HG02870 (cell line): ENCODE measurements around the gene GALNT10.

ENCODE experiments used
- ATAC-seq: cut with Tn5 transposase; IDR thresholded peaks from one replicate; pipeline ENCODE4 v1.9.1; 2021; ENCODE audit warnings: mild to moderate bottlenecking, moderate library complexity; ENCODE audit not compliant: unreplicated experiment

The GALNT10 gene

GRCh38 chr5:154370119-154370518 lies 179.6 kb downstream of the GALNT10 start:
- no peak for ATAC-seq

- no peak for ATAC-seq
These were observed 180.3 kb downstream of the GALNT10 start for GRCh38 chr5:154370813-154371212.

GRCh38 chr5:154371687-154372086 lies 181.2 kb downstream of the GALNT10 start:
- ATAC-seq = no peak

GRCh38 chr5:154372661-154373060 lies 182.1 kb downstream of the GALNT10 start:
- no peak for ATAC-seq

GRCh38 chr5:154373326-154373725 lies 182.8 kb downstream of the GALNT10 start:
- no peak for ATAC-seq

- no peak for ATAC-seq
These were observed 183.2 kb downstream of the GALNT10 start for GRCh38 chr5:154373729-154374179.

GRCh38 chr5:154374264-154374663 lies 183.7 kb downstream of the GALNT10 start:
- ATAC-seq = no peak

- no peak for ATAC-seq
These were observed 184.9 kb downstream of the GALNT10 start for GRCh38 chr5:154375329-154376008.

GRCh38 chr5:154376481-154376880 lies 185.9 kb downstream of the GALNT10 start:
- ATAC-seq = no peak

- peak; percentile 49 for ATAC-seq
These were observed 187.4 kb downstream of the GALNT10 start for GRCh38 chr5:154377754-154378533.

GRCh38 chr5:154380263-154380662 lies 189.7 kb downstream of the GALNT10 start:
- no peak for ATAC-seq

GRCh38 chr5:154384480-154385235 lies 194.1 kb downstream of the GALNT10 start:
- peak; percentile 97 for ATAC-seq

GRCh38 chr5:154385236-154385512 lies 194.6 kb downstream of the GALNT10 start:
- no peak for ATAC-seq

- ATAC-seq = no peak
These were observed 196.6 kb downstream of the GALNT10 start for GRCh38 chr5:154386952-154387629.

GRCh38 chr5:154388842-154389241 lies 198.3 kb downstream of the GALNT10 start:
- ATAC-seq = no peak

- ATAC-seq = no peak
These were observed 199.6 kb downstream of the GALNT10 start for GRCh38 chr5:154390096-154390495.

GRCh38 chr5:154390746-154391359 lies 200.3 kb downstream of the GALNT10 start:
- no peak for ATAC-seq

GRCh38 chr5:154391788-154392187 lies 201.3 kb downstream of the GALNT10 start:
- no peak for ATAC-seq

GRCh38 chr5:154393850-154394249 lies 203.3 kb downstream of the GALNT10 start:
- no peak for ATAC-seq

GRCh38 chr5:154394307-154394706 lies 203.8 kb downstream of the GALNT10 start:
- no peak for ATAC-seq
